GM18520 (cell line): ENCODE data around the gene LUZP1.
"Not testable (repeated sequence)": the region's sequence is repeated elsewhere in the genome, so short reads cannot be mapped to it uniquely, and the experiment has no call there.

Source experiments
- ATAC-seq: cut with Tn5 transposase; IDR thresholded peaks from one replicate; pipeline ENCODE4 v1.9.1; 2021; ENCODE audit not compliant: unreplicated experiment

LUZP1 gene

DNA sequence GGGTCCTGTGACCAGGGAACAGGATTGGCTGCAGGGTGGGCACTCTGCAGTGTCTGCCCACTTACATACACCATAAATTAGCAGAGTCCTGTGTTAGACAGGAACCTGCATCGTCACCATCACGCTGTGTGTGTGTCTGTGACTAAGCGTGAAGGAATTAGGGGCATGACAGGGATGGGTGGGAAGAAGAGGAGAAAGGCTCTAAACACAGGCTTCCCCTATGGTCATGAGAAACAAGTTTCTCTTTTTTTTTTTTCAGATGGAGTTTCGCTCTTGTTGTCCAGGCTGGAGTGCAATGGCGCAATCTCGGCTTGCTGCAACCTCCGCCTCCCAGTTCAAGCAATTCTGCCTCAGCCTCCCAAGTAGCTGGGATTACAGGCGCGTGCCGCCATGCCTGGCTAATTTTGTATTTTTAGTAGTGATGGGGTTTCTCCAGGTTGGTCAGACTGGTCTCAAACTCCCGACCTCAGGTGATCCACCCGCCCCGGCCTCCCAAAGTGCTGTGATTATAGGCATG lies 20.3 kb upstream of the LUZP1 start:
- ATAC-seq, result not testable (repeated sequence)

DNA sequence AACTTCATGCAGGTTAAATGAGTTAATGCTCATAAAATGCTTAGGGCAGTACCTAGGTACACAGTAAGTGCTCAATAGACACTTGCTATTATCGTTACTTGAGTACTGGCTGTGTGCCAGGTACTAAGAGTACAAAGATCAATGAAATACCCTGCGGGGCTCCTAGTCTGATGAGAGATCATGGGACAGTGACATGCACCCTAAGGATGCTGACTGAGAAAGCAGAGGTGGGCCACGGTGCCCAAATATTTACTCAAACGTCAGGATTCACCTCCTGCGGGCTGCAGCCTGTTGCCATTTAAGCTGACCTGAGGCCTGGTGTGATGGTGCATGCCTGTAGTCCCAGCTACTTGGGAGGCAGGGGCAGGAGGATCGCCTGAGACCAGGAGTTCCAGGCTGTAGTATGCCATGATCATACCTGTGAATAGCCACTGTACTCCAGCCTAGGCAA lies 19.8 kb upstream of the LUZP1 start:
- no peak for ATAC-seq

DNA sequence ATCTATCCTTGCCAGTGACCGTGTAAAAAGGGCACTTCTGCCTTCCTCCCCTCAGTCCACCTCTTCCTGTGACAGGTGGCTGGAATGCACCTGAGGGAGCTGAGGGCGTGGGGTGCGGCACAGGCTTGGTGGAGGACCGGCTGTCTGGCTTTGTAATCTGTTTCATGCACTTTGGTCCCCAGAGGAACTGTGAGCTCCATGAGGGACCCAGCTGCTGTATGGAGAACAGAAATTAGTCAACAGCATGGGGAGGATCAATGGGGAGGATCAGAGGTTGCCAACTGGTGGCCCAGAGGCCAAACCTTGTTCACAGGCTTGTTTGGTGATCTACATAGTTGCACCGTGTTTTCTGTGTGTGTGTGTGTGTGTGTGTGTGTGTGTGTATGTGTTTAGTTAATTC lies 19.0 kb upstream of the LUZP1 start:
- no peak for ATAC-seq

DNA sequence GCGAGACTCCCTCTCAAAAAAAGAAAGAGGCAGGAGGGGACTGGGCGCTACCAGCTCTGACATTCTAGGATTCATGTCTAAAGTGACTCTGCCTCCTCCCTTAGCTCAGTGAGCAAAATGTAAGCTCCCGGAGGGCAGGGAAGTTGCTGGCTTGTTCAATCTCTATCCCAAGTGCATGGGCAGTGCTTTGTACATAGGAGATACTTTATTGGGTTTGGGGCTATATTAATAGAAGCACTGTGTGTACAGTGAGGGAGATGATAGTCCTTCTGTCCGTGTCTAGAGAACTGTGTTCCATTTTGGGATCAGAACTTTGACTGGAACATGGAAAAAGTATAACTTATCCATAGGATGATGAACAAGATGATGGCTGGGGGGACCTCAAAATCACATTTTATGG lies 16.7 kb upstream of the LUZP1 start:
- ATAC-seq, result no peak

DNA sequence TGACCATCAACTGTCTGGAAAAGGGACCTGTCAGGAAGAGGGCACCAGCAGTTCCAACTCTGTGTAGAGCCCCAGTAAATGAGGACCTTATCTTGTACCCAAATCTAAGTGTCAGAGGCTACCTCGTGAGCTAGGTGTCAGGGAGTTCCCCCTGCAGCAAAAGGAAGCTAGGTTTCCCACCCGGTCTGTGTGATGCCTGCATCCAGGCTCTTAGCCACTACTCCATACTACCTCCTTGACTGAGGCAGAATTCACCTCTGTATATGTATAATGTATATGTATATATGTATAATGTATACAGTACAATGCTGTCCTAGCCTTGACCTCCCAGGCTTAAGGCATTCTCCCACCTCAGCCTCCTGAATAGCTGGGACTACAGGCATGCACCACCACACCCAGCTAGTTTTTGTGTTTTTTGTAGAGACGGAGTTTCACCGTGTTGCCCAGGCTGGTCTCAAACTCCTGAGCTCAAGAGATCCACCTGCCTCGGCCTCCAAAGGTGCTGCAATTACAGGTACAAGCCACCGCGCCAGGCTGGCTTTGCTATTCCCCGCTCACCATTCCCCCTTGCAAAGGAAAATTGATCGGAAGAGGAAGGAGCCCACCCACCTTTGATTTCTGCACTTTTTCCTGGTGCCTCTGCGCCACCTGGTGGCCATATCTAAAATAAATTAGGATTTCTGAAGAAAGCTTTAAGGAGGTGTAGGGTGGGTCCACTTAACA lies 15.7 kb upstream of the LUZP1 start:
- ATAC-seq, result no peak

- ATAC-seq, result no peak
These were observed 11.2 kb upstream of the LUZP1 start for GRCh38 chr1:23179862-23180261.

DNA sequence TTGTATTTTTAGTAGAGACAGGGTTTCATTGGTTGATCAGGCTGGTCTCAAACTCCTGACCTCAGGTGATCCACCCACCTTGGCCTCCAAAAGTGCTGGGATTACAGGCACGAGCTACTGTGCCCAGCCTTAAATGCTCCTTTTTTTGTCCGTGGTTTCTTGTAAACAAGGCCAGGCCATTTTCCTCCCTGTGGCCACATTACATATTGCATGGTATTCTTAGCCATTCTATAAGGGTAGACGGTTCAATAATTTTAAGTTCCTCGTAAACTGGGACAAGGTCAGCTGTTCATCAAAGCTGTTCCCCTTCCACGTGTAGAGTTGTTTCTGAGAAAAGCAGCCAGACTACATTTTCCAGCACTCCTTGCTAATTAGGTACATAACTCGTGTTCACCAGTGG lies 10.3 kb upstream of the LUZP1 start:
- no peak for ATAC-seq

GRCh38 chr1:23178414-23178813 lies 9.8 kb upstream of the LUZP1 start:
- no peak for ATAC-seq

DNA sequence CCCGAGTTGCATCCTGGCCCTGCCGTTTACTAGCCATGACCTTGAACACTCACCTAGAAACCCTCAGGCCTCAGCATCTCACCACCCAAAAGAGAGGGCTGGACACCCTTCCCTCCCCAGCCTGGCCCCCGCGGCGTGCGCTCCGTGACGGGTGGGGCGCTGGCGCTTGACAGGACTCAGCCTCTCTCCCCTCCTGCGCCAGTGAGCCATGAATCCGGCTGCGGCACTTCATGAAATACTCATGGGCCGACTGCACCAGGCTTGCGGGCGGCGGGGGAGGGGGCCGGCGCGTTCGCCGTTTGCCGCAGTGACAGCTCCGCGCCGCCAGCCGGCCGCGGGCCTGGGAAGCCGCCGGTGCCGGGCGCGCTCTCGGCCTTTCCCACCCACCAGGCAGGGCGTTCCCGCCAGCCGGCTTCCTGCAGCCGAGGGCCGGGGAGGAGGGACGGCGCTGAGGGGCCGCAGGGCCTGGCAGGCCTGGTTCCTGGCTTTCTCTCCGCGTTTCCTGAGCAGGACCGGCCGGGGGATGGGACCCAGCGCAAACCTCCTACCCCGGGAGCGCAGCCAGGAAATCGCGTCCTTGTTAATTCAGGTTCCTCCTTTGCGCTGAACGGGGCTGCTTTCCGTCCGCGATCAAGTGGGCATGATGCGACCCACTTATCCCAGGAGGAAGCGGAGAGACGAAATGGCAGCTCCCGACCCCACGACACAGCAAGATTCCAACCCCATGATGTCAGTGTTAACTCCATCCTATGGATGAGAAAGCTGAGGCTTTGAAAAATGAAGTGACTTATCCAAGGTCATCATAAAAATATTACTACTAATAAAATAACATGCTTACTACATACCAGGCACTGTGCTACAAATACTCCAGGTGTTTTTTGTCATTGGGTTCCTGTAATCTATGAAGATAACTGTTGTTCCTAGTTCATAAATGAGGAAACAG lies 9.1 kb upstream of the LUZP1 start:
- ATAC-seq, result no peak

- ATAC-seq, result no peak
These were observed 8.4 kb upstream of the LUZP1 start for GRCh38 chr1:23177031-23177430.

- ATAC-seq, result no peak
These were observed 5.9 kb upstream of the LUZP1 start for GRCh38 chr1:23174426-23175110.

- no peak for ATAC-seq
These were observed 2.6 kb upstream of the LUZP1 start for GRCh38 chr1:23171181-23171755.

- no peak for ATAC-seq
These were observed 1.2 kb upstream of the LUZP1 start for GRCh38 chr1:23169727-23170335.

GRCh38 chr1:23169195-23169575 lies 529 bp upstream of the LUZP1 start:
- no peak for ATAC-seq

GRCh38 chr1:23168079-23168444 lies 594 bp downstream of the LUZP1 start:
- no peak for ATAC-seq

- no peak for ATAC-seq
These were observed 1.1 kb downstream of the LUZP1 start for GRCh38 chr1:23167353-23168078.

- no peak for ATAC-seq
These were observed 1.8 kb downstream of the LUZP1 start for GRCh38 chr1:23166854-23167253.

- no peak for ATAC-seq
These were observed 5.3 kb downstream of the LUZP1 start for GRCh38 chr1:23163395-23163794.

DNA sequence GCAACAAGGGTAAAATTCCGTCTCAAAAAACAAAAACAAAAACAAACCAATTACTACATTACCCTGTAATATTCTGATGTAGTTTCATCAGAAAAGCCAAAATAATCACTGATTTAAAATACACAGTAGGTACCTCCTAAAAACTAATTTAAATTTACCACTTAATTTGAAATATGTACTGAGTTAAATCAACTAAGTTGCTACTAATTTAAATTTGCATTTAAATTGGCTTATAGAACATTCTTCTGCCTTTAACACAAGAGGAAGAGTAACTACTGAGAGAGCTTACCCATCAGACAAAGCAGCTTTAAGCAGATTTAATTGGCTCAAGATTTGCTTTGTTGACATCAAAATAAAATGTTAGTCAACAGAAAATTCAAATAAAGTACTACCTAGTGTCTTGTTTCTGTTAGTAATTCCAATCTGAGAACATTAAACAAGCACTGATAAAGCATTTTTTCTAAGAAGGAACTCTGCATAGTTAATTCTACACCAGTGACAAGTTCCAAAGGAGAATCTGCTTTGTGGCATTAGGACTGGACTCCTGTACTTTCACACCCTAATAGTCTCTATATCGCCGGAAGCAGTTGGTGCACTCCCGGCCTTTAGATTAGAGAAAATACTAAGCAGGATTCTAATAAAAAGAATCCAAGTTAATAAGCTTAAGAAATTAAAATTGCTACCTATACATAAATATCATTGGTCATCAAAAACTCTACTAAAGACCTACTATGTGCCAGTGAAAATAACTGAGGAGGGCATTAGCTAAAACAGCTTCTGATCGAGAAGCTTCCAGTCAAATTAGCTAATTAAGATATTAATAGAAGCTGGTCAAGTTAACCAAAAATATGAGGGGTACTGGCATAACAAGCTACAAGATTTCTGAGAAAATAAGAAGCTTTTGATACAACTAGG lies 8.4 kb downstream of the LUZP1 start:
- no peak for ATAC-seq
